Renal cortical epithelial cell (primary cell): ENCODE data around the gene TOMT. TPM values are rescaled to one million over a fixed set of nuclear protein-coding genes. Genes with fewer than 3 reads are reported as not detected.
A peak's percentile ranks its signal among the peaks of the same experiment; 100 is the strongest.

Experiments used
- DNase-seq: peaks from one replicate; pipeline ENCODE4 v3.0.0-alpha.2; 2011; ENCODE audit warnings: low read depth
- total RNA-seq: library from RNA; depleted of rRNA; stranded (reverse); fragments of >200 nt; gene quantifications from 2 replicates; pipeline ENCODE4 v1.2.3, GENCODE V29; 2014

The TOMT gene
- total RNA-seq, 1 donor from 2014 or later, result not detected

DNA sequence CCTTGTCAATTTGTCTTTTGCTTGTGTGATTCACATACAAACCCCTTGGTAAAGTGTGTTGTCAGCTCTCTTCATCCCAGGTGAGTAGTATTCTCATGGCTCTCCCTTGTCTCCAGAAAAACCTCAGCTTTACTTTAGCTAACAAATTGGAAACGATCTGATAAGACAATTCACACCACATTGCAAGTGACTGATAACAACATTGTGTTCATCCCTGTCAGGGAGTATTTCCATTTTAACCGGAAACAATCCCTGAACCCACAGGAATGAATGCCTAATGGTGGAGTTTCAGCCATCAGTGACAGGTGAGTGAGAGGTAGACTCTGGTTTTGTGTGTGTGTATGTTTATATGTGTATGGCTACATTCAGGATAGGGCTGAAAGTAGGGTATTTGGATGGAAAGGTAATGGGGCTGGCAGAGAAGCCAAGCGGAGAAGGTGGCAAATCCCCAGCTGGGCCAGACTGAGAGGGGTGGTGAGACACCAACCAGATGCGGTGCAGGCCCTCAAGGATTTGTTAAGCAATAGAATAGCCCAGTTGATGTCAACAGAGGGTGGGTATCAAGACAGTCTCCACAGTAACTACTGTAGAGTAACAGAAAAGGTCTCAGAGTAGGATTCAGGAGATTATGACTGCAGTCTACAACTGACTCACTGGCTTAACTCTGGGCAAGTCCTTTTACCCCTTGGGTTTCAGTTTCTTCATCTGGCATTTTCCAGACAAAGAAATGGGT lies 17.5 kb upstream of the TOMT start:
- DNase-seq, result no peak

DNA sequence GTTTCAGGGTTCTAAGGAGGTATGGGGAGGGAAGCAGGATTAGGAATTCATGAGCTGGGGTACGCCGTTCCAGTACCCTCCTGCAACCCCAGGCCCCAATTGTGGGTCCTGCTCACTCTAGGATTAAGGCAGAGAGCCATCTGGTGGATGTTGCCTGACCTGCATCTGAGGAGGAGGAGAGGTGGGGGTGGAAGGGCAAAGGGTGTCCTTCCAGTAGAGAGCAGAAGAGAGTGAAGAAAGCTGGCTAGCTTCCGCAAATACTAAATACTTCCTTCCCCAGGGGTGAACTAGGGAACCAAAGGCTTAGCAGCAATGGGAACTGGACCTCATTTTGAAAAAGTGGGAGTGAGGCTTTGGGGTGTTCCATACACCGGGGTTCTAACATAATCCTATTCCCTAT lies 14.4 kb upstream of the TOMT start:
- peak; percentile 58 for DNase-seq

DNA sequence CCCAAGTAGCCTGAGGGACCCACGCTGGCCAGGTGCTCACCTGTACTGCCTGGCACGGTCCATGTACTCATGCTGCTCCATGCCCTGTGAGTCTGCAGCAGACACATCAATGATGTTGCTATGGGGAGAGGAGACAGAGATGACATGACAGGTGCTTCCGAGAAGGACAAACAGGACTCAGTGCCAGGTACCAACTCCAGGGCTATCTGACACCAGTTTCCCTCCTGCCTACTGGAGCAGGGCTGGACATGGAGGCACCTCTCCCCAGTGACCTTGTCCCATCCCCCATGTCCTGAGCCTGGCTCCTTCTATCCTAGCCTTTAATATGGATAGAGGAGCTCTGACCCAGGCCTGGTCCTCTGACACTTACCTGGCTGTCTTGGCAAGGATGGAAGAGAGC lies 7.0 kb upstream of the TOMT start:
- DNase-seq, result no peak

DNA sequence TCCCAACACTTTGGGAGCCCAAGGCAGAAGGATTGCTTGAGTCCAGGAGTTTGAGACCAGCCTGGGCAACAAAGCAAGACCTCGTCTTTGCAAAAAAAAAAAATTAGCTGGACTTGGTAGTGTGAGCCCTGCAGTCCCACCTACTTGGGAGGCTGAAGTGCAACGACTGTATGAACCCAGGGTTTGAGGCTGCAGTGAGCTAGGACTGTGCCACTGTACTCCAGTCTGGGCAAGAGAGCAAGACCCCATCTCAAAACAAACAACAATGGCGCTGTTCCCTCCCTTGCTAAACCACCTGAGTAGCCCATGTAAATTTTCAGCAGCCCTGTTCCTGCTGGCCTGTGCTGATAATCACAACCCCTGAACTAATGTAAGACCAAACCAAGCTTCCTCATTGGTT lies 5.7 kb upstream of the TOMT start:
- no peak for DNase-seq

DNA sequence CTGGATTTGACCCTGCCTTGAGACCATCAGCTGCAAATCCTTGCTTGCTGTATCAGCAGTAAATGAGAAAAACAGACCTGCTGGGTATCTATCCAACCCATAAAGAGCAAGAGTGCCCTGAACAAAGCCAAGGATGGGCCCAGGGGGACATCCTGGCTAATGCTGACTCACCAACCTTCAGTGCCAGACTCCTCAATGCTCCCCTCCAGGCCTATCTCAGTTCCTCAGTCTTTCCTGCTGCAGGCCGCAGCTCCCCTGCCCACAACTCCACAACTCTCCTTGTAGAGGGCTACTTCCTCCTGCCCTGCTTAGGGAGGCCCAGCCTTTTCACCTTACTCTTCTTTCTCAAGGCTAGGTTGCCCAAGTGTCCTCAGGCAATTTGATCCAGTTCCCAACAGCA lies 5.3 kb upstream of the TOMT start:
- DNase-seq, result no peak

DNA sequence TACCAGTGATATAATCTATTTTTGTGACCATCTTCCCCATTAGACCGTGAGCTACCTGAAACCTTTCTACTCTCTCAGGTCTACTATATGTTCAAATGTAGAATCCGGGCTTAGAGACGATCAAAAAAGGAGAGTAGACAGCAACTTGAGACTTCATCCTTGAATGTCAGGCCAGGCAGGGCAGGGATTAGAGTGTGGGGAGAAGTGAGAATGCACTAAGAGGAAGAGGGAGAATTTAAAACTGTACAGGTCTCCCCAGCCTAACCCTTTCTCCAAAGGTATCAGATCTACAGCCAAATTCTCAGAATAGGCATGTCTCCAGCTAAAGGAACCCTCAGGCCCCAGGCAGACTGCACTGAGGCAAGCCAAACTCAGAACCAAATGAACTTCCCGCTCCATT lies 3.6 kb upstream of the TOMT start:
- DNase-seq, result no peak

DNA sequence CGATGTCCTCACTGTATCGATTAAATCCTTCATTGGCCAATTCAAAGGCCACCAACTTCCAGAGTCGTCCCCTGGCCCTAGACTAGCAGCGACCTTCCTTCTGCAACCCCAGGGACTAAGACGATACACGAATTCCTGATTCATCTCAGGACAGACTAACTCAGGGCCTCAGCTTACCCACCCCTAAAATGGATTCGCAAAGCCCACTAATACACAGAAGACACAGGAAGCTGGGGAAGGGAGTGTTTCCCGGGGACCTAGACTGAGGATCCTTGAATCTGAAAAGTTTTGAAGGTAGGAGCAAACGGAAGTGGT lies 3.1 kb upstream of the TOMT start:
- DNase-seq, result no peak

DNA sequence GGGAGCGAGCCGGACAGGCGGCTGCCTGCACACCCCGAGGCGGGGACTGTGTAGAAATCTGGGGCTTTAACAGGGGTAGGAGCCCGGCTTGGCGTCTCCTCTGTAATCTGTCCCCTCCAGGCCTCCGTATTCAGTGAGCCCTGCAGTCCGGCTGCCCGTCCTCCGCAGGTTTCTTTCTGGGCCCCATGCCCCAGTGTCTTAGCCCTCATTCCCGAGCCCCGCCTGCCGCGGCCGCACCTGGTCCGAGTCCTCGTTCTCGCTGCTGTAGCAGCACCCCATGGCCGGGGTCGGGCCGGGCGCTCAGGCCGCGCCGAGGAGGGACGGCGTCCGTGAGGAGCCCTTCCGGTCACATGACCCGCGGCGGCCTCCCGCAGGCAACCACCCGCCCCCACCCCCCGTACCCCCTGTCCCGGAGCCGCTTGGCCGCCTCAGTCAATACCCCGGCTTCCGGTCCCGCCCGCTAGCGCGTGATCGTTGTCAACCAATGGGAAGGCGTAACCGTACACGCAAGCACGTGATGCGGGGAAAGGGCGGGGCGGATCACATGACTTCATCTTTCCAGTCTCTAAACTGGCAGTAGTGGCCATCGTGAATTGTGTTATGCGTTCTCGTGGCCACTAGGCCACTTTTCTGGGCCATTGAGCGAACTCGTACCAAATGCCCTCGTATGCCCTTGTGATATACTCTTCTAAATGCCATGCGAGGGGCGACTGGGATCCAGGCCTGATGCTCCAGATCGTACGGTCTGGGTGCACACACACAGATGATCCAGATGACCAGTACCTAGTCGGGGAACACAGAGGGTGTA lies 2.6 kb upstream of the TOMT start, which contains the start of gene LAMTOR1:
TSS of gene LAMTOR1 (minus strand) at position 352 of the 808 bp plus-strand sequence. CDS start at position 279, 73 bp downstream.
- peak; percentile 96 for DNase-seq

DNA sequence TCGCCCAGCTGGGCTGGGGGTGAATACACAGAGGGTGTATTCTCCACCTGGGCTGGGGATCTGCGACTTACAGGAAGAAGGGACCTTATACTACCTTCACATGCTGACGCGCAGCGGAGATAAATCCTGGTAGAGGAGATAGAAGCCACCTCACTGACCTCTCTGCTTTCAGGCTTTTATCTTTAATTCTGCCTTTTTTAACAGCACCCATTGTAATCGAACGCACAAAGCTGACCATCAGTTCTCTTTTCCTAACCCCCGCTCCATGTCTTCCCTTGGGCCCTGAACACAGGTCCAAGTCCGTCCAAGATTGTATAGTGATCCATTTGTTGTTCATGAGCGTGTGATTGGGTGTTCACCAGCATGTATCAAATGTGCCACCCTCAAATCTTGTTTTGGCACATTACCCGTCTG lies 2.0 kb upstream of the TOMT start:
- DNase-seq, result no peak

DNA sequence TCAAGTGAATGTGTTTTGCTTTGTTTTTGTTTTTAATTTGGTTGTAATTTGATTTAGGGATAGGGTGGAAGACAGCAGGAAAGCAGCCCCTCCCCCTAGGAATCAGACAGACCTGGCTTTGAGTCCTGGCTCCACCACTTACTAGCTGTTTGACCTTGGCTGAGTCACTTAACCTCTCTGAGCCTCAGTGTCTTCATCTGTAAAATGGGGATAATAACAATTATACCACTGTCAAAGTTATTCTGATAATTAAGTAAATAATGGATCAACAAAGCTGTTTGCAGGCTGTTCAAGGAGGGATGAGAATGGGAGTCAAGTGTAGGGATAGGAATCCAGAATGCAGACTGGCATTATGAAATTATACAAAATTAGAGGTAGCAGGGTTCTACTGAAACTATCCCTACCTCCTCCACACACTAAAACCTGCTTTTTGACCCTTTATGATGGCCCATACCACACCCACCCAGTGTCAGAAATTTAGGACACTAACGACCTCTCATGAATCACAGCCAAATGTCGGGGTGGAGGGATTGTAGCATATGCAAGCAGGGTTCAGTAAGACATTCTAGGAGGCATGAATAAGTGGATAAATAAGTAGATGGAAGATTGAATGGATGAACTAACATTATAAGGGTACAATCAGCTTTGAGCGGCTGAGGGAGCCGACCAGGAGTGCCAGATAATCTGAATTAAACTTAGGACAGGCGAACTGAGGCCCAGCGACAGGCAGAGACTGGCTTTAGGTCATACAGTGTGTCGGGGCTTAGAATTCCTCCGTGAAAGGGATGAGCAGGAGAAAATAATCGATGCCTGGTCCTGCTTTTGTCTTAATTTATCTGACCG lies 5.8 kb downstream of the TOMT start:
- no peak for DNase-seq

DNA sequence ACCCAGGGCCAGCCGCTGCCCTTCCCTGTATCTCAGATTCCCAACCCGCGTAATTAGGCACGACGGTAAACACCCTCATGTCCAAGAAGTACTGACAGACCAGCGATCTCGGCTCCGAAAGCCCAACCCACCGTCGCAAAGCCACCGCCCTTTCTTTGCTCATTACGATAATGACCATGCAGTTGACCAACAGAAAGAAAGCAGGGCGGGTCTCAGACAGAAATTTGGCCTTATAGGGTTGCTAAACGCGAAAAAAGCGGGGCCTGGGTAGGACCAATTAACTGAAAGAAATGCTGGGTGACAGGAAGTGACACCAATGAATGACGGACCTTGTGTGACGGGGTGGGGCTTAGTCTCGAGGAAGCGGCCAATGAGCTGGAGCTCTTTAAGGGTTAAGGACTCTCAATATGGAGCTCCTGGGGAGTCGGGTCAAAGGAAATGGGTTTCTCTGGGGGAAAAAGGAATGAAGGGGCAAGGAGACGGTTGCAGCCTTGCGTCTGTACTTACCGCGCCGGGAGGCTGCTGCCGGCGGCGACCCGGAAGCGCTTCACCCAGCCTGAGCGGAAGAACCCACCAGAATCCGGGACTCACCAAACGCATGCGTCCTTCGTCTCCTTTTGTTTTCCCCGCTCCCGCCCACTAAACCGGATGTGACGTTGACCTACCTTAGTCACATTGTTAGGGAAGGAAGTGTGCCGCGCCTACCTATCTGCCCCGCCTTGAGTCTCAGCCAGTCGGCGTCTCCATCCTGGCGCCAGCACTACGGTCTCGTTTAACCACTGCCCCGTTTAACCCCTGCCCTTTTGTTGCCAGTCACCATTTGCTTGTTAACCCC lies 6.6 kb downstream of the TOMT start, which contains the start of gene ANAPC15:
TSS of gene ANAPC15 (minus strand) at position 553 of the 835 bp plus-strand sequence. CDS start 1,419 bp downstream, outside the sequence.
- DNase-seq, result peak; percentile 99

DNA sequence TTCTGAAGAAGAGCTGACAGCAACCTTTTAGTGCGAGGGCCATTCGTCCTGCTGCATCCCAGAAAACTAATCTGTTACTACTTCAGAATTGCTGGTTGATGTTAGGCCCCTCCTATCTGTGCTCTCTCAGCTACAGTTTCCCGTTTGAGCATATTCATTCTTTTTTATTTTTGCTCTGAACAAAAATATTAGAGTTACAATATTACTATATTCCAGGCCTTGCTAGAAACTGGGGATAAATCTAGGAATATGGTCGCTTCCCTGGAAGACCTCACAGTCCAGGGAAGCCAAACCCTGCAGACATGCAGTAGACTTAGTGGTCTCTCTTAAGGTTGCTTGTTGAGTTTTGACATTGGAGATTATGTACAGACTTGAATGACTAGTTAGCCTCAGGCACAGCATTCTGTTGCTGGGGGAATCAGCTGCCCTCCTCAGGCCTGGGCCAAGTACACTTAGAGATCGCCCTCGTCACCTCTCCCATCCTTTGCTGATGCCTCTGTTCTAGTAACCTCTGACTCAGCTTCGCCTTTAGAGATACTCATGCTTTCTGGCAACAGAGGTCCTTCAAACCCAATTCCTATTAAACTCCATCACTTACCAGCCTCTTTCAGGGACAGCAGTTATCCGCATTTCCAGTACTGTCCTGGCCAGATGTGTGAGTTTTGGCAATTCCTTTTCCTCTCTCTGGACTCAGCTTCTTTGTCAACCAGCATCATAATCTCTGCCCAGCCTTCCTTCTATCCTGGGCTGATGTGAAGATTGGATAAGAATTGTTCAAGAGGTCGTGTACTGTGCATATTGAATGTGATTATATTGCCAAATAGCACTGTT lies 7.5 kb downstream of the TOMT start:
- no peak for DNase-seq

DNA sequence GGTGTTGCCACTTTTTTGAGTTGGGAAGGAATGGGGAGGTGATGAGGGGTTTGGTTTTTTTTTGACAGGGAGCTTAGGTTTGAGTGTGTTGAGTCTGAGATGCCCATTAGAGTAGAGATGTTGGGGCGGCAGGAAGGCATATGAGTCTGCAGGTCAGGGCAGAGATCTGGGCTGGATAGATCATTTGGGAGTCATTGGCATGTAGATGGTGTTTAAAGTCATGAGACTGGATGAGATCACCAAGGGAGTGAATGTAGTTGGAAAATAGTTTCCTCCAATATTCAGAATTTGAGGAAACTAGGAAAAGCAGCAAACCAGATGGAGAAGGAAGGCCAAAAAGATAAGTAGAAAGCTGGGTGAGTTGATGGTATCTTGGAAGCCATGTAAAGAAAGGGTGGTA lies 8.8 kb downstream of the TOMT start:
- DNase-seq, result no peak

DNA sequence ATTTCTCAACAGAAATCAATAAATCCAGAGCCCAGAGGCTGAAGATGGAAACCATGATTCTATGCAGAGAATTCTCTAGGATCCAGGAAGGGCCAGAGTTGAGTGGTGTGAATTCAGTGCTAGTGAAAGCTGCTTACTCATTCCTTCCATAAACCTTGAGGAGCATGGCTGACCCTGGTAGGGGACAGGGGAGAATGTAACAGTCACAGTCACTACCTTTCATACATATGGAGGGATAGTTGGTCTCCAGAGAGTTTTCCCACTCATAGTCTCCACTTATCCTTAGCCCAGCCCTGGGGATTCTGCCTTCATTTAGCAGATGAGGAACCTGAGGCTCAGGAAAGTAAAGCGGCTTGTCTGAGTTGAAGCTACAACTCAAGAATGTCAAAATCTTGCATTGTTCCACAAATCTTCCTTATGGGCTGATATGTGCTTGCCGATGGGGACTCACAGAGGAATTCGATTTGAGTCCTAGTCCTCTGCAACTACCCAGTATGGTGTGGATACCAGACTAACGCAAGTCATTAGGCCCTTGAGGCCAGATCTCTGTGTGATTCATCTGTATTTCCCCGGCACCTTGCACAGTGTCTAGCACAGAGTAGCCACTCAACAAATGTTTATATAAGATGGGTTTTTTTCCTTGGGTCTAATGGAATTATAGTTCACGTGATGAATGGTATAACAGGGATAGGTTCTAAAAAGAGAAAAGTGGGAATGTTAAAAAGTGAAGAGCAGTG lies 10.5 kb downstream of the TOMT start:
- DNase-seq, result no peak

DNA sequence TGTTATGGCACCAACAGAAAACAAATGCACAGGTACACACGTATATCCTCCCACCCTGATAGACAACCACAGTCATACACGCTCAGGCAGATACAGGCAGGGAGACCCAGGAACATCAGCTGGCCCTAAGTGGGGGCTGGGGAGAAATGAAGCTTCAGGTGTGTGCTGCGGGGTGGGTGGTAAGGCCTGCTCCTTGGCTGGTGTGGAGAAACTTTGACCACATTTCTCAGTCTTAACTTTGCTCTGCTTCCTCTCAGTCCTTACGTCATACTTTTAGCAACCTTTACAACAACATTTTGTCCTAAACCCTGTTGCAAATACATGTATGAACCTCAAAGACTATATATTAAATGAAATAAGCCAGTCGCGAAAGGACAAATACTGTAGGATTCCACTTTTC lies 13.5 kb downstream of the TOMT start:
- DNase-seq, result no peak

DNA sequence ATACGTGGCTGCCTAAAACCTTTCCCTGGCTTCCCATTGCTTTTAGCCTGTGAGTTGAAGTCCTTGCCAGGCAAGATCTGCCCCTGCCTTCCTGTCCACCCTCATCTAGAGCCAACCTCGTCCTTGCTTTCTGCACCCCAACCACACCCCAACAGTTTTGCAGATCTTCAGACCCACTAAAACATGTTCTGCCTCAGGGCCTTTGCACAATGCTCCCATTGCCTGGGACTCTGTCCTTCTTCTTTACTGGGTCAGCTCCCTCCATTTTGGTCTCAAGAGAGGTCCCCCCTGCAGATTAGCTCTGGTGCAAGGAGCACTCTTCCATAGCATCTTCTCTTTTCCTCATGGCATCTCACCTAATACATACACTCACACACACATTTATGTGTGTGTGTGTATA lies 15.2 kb downstream of the TOMT start:
- DNase-seq, result no peak

DNA sequence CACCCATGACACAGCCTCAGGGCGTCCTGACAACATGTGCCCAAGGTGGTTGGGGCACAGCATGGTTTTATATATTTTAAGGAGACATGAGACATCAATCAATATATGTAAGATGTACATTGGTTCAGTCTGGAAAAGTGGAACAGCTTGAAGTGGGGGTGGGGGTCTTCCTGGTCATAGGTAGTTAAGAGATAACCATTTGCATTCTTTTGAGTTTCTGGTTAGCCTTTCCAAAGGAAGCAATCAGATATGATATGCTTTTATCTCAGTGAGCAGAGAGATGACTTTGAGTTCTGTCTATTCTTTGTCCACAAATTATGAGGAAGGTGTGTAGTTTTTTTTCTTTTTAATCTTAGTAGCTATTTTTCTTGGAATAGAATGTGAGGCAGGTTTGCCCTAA lies 16.9 kb downstream of the TOMT start:
- DNase-seq, result no peak

DNA sequence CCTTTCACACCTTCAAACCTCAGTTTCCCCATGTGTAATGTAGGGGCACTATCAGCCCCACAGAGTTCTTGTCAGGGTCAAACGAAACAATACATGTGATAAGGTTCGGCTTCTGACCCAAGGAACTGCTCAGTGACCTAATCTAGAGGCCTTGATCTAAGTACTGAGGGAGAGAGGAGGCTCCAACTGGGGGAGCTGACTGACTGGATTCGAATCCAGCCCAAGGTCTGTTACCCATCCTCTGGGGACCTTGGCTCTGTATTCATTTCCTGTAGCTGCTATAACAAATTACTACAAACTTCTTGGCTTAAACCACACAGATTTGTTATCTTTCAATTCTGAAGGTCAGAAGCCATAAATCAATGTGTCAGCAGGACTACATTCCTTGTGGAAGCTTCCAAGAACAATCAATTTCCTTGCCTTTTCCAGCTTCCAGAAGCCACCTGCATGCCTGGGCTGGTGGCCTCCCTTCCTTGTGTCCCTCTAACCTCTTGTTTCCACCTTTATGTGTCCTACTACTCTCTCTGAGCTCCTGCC lies 17.5 kb downstream of the TOMT start:
- DNase-seq, result no peak

DNA sequence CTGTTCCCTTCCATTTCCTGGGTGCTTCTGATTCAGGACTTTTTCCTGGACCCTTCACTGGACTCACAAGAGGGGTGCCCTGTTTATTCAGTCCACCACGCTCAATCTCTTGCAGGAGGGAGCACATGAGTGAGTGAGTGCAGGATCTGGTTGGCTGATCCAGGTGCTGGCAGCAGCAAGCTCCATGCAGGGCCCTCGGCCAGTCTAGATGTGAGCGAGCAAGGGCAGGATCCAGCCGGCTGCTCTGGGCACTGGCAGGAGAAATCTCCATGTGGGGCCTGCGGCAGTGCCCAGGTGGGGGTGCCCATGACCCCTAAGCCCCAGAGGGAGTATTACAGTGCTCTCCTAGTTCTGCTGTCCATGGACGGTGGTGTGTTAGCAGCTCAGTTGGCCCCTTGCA lies 18.3 kb downstream of the TOMT start:
- DNase-seq, result no peak

DNA sequence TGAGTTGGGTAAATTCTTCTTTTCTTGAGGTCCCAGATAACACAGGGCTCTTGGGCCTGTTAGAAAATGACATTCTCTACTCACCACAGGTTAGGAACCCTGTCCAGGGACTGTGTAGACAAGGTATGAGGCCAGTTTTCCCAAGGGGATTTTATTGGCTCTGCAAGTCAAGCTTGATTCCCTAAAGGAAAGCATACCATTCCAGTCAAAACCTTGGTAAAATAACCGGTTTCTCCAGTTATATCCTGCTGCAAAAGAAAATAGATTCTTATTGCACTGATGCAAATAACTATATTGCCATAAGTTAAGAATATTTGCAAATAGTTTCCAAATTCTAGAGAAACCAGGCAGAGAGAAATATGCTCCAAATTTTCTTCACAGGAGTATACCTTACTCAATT lies 20.2 kb downstream of the TOMT start:
- no peak for DNase-seq
